K562 (cell line): Measurements from ENCODE around the gene BBX. TPM values are rescaled to one million over a fixed set of nuclear protein-coding genes. Genes with fewer than 3 reads are reported as not detected.
A peak's percentile ranks its signal among the peaks of the same experiment; 100 is the strongest.

Experiments used
- ATAC-seq: fragments of 200-7000 bp; cut with Tn5 transposase; 3 replicates; pipeline ENCODE4 v1.9.1; 2020; ENCODE audit warnings: moderate library complexity
- BruUV-seq: library from RNA; stranded (reverse); fragments of 400-500 nt; replicated peaks from 2 replicates; lab custom pipeline; 2021; lab: Mats Ljungman, UMichigan
- CTCF ChIA-PET: fragments of 300-600 bp; formaldehyde crosslinking; extraction: SDS; loops from one replicate; lab custom pipeline; 2021; ENCODE audit warnings: low intra/inter-chr PET ratio; lab: Yijun Ruan, JAX
- POLR2A ChIA-PET: fragments of 300-600, 350-650 bp; sonication (Branson Sonifier 250); formaldehyde crosslinking; extraction: SDS; loops from one replicate; lab custom pipeline; 2021; ENCODE audit warnings: antibody characterized with exemption, inconsistent platforms; lab: Yijun Ruan, JAX
- DNase-seq, 4 experiments: peaks; one replicate each; pipeline versions ENCODE4 v3.0.0 to v3.0.0-alpha.2; 2011 to 2018; ENCODE audit warnings: low spot score in 3 of 4, mixed read lengths in 3 of 4; ENCODE audit errors: extremely low read depth in 1 of 4
- FAIRE-seq: peaks from 2 replicates; lab custom pipeline; 2011; peaks lifted over from hg19 to GRCh38; lab: Jason Lieb, UNC
- H2AFZ ChIP-seq: 2 replicates; pipeline ENCODE4 v1.6.0; 2011; ENCODE audit warnings: low read depth, low read length, control low read depth, inconsistent platforms
- H3K27ac ChIP-seq: fragments of 200-600 bp; 3 replicates; pipeline ENCODE4 v1.8.0; 2011; ENCODE audit warnings: low read depth, mild to moderate bottlenecking, control low read depth, inconsistent platforms, low read length, moderate library complexity, mixed read lengths; ENCODE audit errors: extremely low read depth
- H3K27me3 ChIP-seq, 2 experiments: fragments of 300-600 bp in 1 of 2; 2 replicates in 1 of 2; 3 replicates in 1 of 2; pipeline versions ENCODE4 v1.6.0 to v1.8.0; 2011; ENCODE audit warnings: inconsistent platforms in 2 of 2, low read length in 2 of 2, mild to moderate bottlenecking in 1 of 2, mixed read lengths in 1 of 2, moderate library complexity in 1 of 2; ENCODE audit not compliant: control insufficient read depth in 2 of 2, insufficient read depth in 2 of 2
- H3K36me3 ChIP-seq: fragments of 300-600 bp; 3 replicates; pipeline ENCODE4 v1.8.0; 2011; ENCODE audit warnings: mild to moderate bottlenecking, low read length, inconsistent platforms; ENCODE audit not compliant: control insufficient read depth, insufficient read depth
- H3K4me1 ChIP-seq, 2 experiments: fragments of 200-600 bp in 1 of 2; replicated peaks in 1 of 2; 2 replicates in 1 of 2; 3 replicates in 1 of 2; pipeline versions ENCODE4 v1.5.1 to v1.8.0; 2011; ENCODE audit warnings: inconsistent platforms in 2 of 2, low read length in 2 of 2, mild to moderate bottlenecking in 1 of 2, mixed read lengths in 1 of 2, moderate library complexity in 1 of 2; ENCODE audit not compliant: control insufficient read depth in 2 of 2, insufficient read depth in 2 of 2
- H3K4me2 ChIP-seq: 2 replicates; pipeline ENCODE4 v1.6.1; 2011; ENCODE audit warnings: low read length, control low read depth, inconsistent platforms, mixed read lengths; ENCODE audit not compliant: insufficient read depth
- H3K4me3 ChIP-seq: fragments of 200-600 bp; sonication (generic), shearing (Covaris generic); 2 replicates; pipeline ENCODE4 v1.5.1; 2016; ENCODE audit warnings: control low read depth, inconsistent platforms
- H3K79me2 ChIP-seq: fragments of 200-600 bp; 3 replicates; pipeline ENCODE4 v1.8.0; 2011; ENCODE audit warnings: low read length, inconsistent platforms; ENCODE audit not compliant: control insufficient read depth, insufficient read depth
- H3K9ac ChIP-seq, 2 experiments: 2 replicates each; pipeline versions ENCODE4 v1.6.0 to v1.6.1; 2011; ENCODE audit warnings: low read depth in 2 of 2, low read length in 2 of 2, control low read depth in 1 of 2, inconsistent platforms in 1 of 2, mild to moderate bottlenecking in 1 of 2, mixed read lengths in 1 of 2; ENCODE audit not compliant: insufficient read depth in 1 of 2
- H3K9me1 ChIP-seq: one replicate; pipeline ENCODE4 v1.6.0; 2011; ENCODE audit warnings: inconsistent platforms, mild to moderate bottlenecking, low read length, moderate library complexity; ENCODE audit not compliant: control insufficient read depth, insufficient read depth
- H3K9me3 ChIP-seq: replicated peaks from 2 replicates; pipeline ENCODE4 v1.5.1; 2011; ENCODE audit warnings: low read depth, low read length, inconsistent platforms; ENCODE audit not compliant: control insufficient read depth, insufficient read depth
- H4K20me1 ChIP-seq: replicated peaks from 2 replicates; pipeline ENCODE4 v1.6.1; 2011; ENCODE audit warnings: low read length, inconsistent platforms, mixed read lengths; ENCODE audit not compliant: control insufficient read depth, insufficient read depth
- MEIS2 ChIP-seq: fragments of 450-650 bp; IDR thresholded peaks from 2 replicates; pipeline ENCODE4 v1.6.1; 2014; ENCODE audit warnings: mild to moderate bottlenecking; ENCODE audit not compliant: partially characterized antibody
- PBX2 ChIP-seq, 2 experiments: IDR thresholded peaks in 1 of 2; conservative IDR thresholded peaks in 1 of 2; 2 replicates each; pipeline ENCODE4 v1.6.1; 2016; ENCODE audit warnings: low read depth in 2 of 2, mild to moderate bottlenecking in 1 of 2, missing compliant biosample characterization in 1 of 2, missing genetic modification characterization in 1 of 2, moderate library complexity in 1 of 2
- RFX7 ChIP-seq: fragments of 250-450 bp; sonication (Bioruptor Pico); IDR thresholded peaks from 2 replicates; pipeline ENCODE4 v1.5.1; 2021; ENCODE audit warnings: mild to moderate bottlenecking
- ZNF354B ChIP-seq: fragments of 250-450 bp; sonication (Bioruptor Pico); IDR thresholded peaks from 2 replicates; pipeline ENCODE4 v1.4.0; 2020
- WGBS: fragments of 100-300 bp; shearing (Covaris generic); methylation state at CpG from one replicate; pipeline ENCODE4 v1.1.6; 2016; ENCODE audit warnings: low coverage, mixed read lengths; ENCODE audit not compliant: insufficient coverage; ENCODE audit errors: missing lambda C conversion rate; 5-methylcytosine and 5-hydroxymethylcytosine counted together
- in situ Hi-C: fragments of 300-500 bp; cut with MboI; formaldehyde crosslinking; loops from 4 replicates; pipeline ENCODE4 v1.15.0; 2018; ENCODE audit warnings: inconsistent platforms, mixed read lengths
- intact Hi-C: fragments of 100-400 bp; cut with micrococcal nuclease; formaldehyde crosslinking; loops from 2 replicates; pipeline ENCODE4 v1.14.2; 2022
- polyA plus RNA-seq, 8 experiments: library from polyadenylated mRNA; depleted of rRNA in 4 of 8; stranded (reverse) in 5 of 8; unstranded in 3 of 8; fragments of >200 nt; fragmentation: Nextera tagmentation in 2 of 8; fragmentation: Illumina TruSeq in 1 of 8; extraction: Ambion mirVana in 2 of 8; extraction: Trizol in 1 of 8; gene quantifications; 2 replicates each; pipeline versions ENCODE4 v1.2.1 to v1.2.3, GENCODE V29; 2011 to 2014; ENCODE audit warnings: inconsistent platforms in 1 of 8, missing spikeins in 1 of 8
- total RNA-seq, 7 experiments: library from RNA; depleted of rRNA in 6 of 7; stranded (reverse); fragments of >200 nt in 6 of 7; fragmentation: Illumina TruSeq in 2 of 7; extraction: Trizol in 2 of 7; gene quantifications; 2 replicates each; pipeline versions ENCODE4 v1.2.1 to v1.2.3, GENCODE V29; 2011 to 2021; ENCODE audit warnings: low replicate concordance in 1 of 7

Gene BBX
- total and polyA plus RNA-seq, 9 of the 15 experiments (the other 6 are each of a cell fraction or from before 2014, with no cell fraction given): 4.9 to 19.5 (median 11.8) TPM

GRCh38 chr3:107599772-107600145, 77.0 kb downstream of the BBX start:
- Histone ChIP-seq H3K9ac (no peak overlapping the region), H3K27ac (no peak overlapping the region), H4K20me1 (no peaks in the 10 kb centered on the region; the same call in 1 of the 2 replicates), H3K4me1 (no peaks in the 10 kb centered on the region; a peak in 1 of 5 replicates), H2AFZ (no peak overlapping the region), H3K36me3 (no peaks in the 10 kb centered on the region), H3K27me3 (no peaks in the 10 kb centered on the region), H3K9me3 (no peaks in the 10 kb centered on the region), H3K4me3 (no peak overlapping the region), H3K4me2 (no peak overlapping the region), H3K9me1 (no peaks in the 10 kb centered on the region), H3K79me2 (no peaks in the 10 kb centered on the region)
- ATAC-seq (no peak), DNase-seq (no peak), FAIRE-seq (no peak)
- intact Hi-C loops: no loop called here
- in situ Hi-C loops: no loop called here
- no TSS peak for BruUV-seq
- POLR2A ChIA-PET: no interaction called here
- CTCF ChIA-PET: no interaction called here
- TF ChIP-seq RFX7 (CRISPR knock-in tag): no peak
- TF ChIP-seq MEIS2: peak; percentile 32
- no peak for TF ChIP-seq PBX2 (CRISPR knock-in tag; IDR thresholded peaks at IDR 0.05; ENCODE audit: low read depth)
- TF ChIP-seq PBX2 (tag; conservative IDR thresholded peaks at IDR 0.05; ENCODE audit: low read depth): peak; percentile 81
- TF ChIP-seq ZNF354B (CRISPR knock-in tag): no peak
- 54% methylated on average over 3 of the region's 3 CpGs for WGBS
